Esophagus muscularis mucosa (tissue), 4 donors: ENCODE data around the gene PIK3R2. TPM values are rescaled to one million over a fixed set of nuclear protein-coding genes. Genes with fewer than 3 reads are reported as not detected.
A peak's percentile ranks its signal among the peaks of the same experiment; 100 is the strongest.
"Not testable (repeated sequence)": the region's sequence is repeated elsewhere in the genome, so short reads cannot be mapped to it uniquely, and the experiment has no call there.

Source experiments
- DNase-seq: peaks from one replicate; pipeline ENCODE4 v3.0.0-alpha.2; 2017; ENCODE audit errors: extremely low spot score
- H3K27ac ChIP-seq, 4 donors: fragments of 200-600 bp; sonication (generic); replicated peaks in 1 of 4; 1 replicate in 3 of 4; 2 replicates in 1 of 4; pipeline ENCODE4 v1.5.1; 2016 to 2019; ENCODE audit warnings: mild to moderate bottlenecking in 1 of 4
- H3K27me3 ChIP-seq, 4 donors: fragments of 200-600 bp; sonication (generic); one replicate each; pipeline versions ENCODE4 v1.5.1 to v1.6.0; 2016 to 2019
- H3K36me3 ChIP-seq, 4 donors: fragments of 200-600 bp; sonication (generic); one replicate each; pipeline ENCODE4 v1.5.1; 2016 to 2019
- H3K4me1 ChIP-seq, 4 donors: fragments of 200-600 bp; sonication (generic); one replicate each; pipeline ENCODE4 v1.5.1; 2016 to 2019
- H3K4me3 ChIP-seq, 4 donors: fragments of 200-600 bp; sonication (generic); 1 replicate in 2 of 4; 2 replicates in 2 of 4; pipeline ENCODE4 v1.5.1; 2016 to 2019; ENCODE audit warnings: mild to moderate bottlenecking in 4 of 4, moderate library complexity in 1 of 4
- H3K9me3 ChIP-seq, 4 donors: fragments of 200-600 bp; sonication (generic); 1 replicate in 3 of 4; 2 replicates in 1 of 4; pipeline ENCODE4 v1.5.1; 2016 to 2019
- CTCF ChIP-seq, 3 experiments: fragments of 200-600 bp in 2 of 3; fragments of 450-650 bp in 1 of 3; sonication (generic) in 2 of 3; IDR thresholded peaks; one replicate each; pipeline ENCODE4 v1.5.1; 2017 to 2019; ENCODE audit warnings: antibody characterized with exemption in 3 of 3, mild to moderate bottlenecking in 2 of 3, moderate library complexity in 1 of 3
- EP300 ChIP-seq: sonication (generic); formaldehyde crosslinking; IDR thresholded peaks from one replicate; pipeline ENCODE4 v1.6.1; 2017; ENCODE audit warnings: antibody characterized with exemption
- POLR2A ChIP-seq: fragments of 450-650 bp; IDR thresholded peaks from one replicate; pipeline ENCODE4 v1.6.1; 2017; ENCODE audit warnings: antibody characterized with exemption, moderate library complexity, mild to moderate bottlenecking, low read depth
- POLR2AphosphoS5 ChIP-seq, 2 donors: sonication (generic); formaldehyde crosslinking; IDR thresholded peaks; one replicate each; pipeline ENCODE4 v1.6.1; 2017; ENCODE audit warnings: antibody characterized with exemption in 2 of 2
- WGBS: methylation state at CpG from one replicate; pipeline ENCODE4 v1.1.5; 2018; 5-methylcytosine and 5-hydroxymethylcytosine counted together
- intact Hi-C: fragments of 100-400 bp; cut with DNase I; formaldehyde crosslinking; loops from one replicate; pipeline ENCODE4 v1.15.1; 2023
- total RNA-seq, 4 donors: library from RNA; depleted of rRNA; stranded (reverse); fragments of >200 nt; gene quantifications; one replicate each; pipeline versions ENCODE4 v1.1.0 to v1.2.1, GENCODE V29; 2016

Gene PIK3R2
- 10 to 100 TPM in 3 of 4 donors, 1 to 10 TPM in 1; 4.2 to 32.2 (median 19.4) TPM for total RNA-seq

DNA sequence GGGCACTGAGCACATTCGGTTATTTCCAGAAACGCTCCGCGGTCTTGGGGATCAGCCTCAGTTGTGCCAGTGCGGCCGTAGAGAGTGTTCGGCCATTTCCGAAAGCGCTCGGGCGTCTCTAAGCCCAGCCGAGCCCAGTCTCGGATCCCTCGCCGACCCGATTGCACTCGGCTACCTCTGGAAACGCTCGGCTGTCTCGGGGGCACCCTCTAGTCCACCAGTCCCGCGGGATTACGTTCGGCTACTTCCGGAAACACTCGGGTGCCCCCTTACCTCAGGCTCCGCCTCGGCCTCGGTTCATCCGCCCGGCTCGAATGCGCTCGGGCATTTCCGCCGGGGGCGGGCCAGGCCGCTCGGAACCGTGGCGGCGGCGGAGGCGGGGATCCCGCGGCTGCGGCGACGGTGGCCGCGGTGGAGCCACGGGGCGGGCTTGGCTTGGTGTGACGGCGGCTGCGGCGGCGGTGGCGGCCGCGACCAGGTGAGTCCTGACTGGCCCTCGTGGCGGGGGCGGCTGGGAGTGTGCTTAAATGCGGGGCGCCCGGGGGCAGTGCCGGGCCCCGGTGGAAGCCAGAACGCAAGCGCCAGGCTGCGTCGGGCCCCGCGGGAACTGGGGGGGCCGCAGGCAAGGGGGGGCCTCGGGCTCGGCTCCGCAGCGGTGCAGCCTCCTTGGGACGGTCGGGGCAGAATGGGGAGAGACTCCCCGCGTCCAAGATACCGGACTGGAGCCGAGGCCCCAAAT, at the start of gene PIK3R2:
Gene PIK3R2, plus strand, starts transcription at position 347 of the 739 bp plus-strand sequence. CDS start 2,717 bp downstream, outside the sequence.
- DNase-seq: peak; percentile 99
- WGBS: 2% methylated on average over 40 of the region's 86 CpGs
- Histone ChIP-seq H3K9me3 (no peaks in the 10 kb centered on the region), H3K4me3 (peak within 1 kb of the TSS; percentile 79 to 97 (median 86)), H3K27me3 (no peaks in the 10 kb centered on the region), H3K4me1 (peaks cover 41 to 58% (median 55%) of the 10 kb centered on the region in 4 donors), H3K36me3 (peaks cover 7 to 21% (median 10%) of the 10 kb centered on the region in 4 donors), H3K27ac (peak within 1 kb of the TSS; percentile 89 to 97 (median 94))
- no peak for TF ChIP-seq EP300
- peak in 1 of 3 experiments; percentile 2 for TF ChIP-seq CTCF (IDR thresholded peaks at IDR 0.05)
- peak; percentile 13 for TF ChIP-seq POLR2A
- peak; percentile 63 to 76 for TF ChIP-seq POLR2AphosphoS5 (IDR thresholded peaks at IDR 0.05)
- intact Hi-C loops: loop anchor here (5.0 to 10.0 kb wide), 2 partner anchors 41 to 148 kb away; partner anchors contain the start of gene ARRDC2

- intact Hi-C loops: no loop called here
- Histone ChIP-seq H3K4me3 (peak overlapping the region; percentile 49 to 63 (median 52)), H3K36me3 (no peaks in the 10 kb centered on the region), H3K4me1 (peaks cover 13 to 28% (median 21%) of the 10 kb centered on the region in 4 donors), H3K27me3 (peaks cover 0 to 61% (median 4%) of the 10 kb centered on the region in 4 donors), H3K27ac (peak overlapping the region in 3 of 4 donors; percentile 26 to 57 (median 34)), H3K9me3 (no peaks in the 10 kb centered on the region)
- TF ChIP-seq POLR2AphosphoS5 (IDR thresholded peaks at IDR 0.05): no peak
- DNase-seq: no peak
- 71% methylated on average over 5 of the region's 5 CpGs for WGBS
Observed at GRCh38 chr19:18104793-18105131, 48.2 kb upstream of the PIK3R2 start.

DNA sequence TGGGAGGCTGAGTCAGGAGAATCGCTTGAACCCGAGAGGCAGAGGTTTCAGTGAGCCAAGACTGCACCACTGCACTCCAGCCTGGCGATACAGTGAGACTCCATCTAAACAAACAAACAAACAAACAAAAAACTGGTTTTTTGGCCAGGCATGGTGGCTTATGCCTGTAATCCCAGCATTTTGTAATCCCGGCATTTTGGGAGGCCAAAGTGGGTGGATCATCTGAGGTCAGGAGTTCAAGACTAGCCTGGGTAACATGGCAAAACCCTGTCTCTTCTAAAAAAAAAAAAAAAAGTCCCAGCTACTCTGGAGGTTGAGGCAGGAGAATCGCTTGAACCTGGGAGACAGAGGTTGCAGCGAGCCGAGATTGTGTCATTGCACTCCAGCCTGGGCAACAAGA, 47.7 kb upstream of the PIK3R2 start:
- H3K9me3 ChIP-seq, intact Hi-C loops, DNase-seq, H3K4me3 ChIP-seq, H3K36me3 ChIP-seq, H3K27ac ChIP-seq: not testable (repeated sequence)
- Histone ChIP-seq H3K4me1 (peaks cover 15 to 32% (median 26%) of the 10 kb centered on the region in 4 donors), H3K27me3 (peaks cover 0 to 61% (median 3%) of the 10 kb centered on the region in 4 donors)
- WGBS: 77% methylated on average over 7 of the region's 7 CpGs

DNA sequence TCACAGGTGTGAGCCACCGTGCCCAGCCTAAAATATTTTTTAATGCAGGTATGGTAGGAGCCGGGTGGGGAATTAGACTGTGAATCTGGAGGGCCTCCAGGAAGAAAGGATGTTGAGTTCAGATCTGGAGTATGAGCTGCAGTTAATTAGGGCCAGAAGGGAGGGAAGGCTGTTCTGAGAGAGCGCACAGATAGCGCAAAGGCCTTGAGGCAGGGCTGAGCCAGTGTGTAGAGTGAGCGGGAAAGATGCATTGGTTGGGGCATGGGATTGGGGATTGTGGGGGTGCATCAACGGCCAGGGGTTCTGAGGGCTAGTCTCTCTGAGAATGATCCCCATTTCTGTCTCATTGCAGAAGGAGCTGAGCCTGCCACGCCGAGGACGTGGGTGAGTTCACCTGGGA, 45.7 kb upstream of the PIK3R2 start:
- no peaks in the 10 kb centered on the region for H3K9me3 ChIP-seq
- no peak for TF ChIP-seq CTCF (IDR thresholded peaks at IDR 0.05)
- TF ChIP-seq POLR2AphosphoS5 (IDR thresholded peaks at IDR 0.05): no peak
- TF ChIP-seq POLR2A: no peak
- TF ChIP-seq EP300: no peak
- intact Hi-C loops: no loop called here
- H3K4me1 ChIP-seq: peaks cover 21 to 36% (median 34%) of the 10 kb centered on the region in 4 donors
- peaks cover 0 to 47% (median 2%) of the 10 kb centered on the region in 4 donors for H3K27me3 ChIP-seq
- no peak overlapping the region for H3K4me3 ChIP-seq
- DNase-seq: no peak
- H3K27ac ChIP-seq: no peak overlapping the region
- no peaks in the 10 kb centered on the region for H3K36me3 ChIP-seq
- 97% methylated on average over 9 of the region's 9 CpGs for WGBS

GRCh38 chr19:18108897-18109296, 44.1 kb upstream of the PIK3R2 start:
- no peak overlapping the region for H3K4me3 ChIP-seq
- WGBS: 73% methylated on average over 2 of the region's 2 CpGs
- intact Hi-C loops: no loop called here

More at GRCh38 chr19:18108897-18109296, 44.1 kb upstream of the PIK3R2 start:
- H3K4me1 ChIP-seq: peaks cover 21 to 36% (median 33%) of the 10 kb centered on the region in 4 donors
- H3K36me3 ChIP-seq: no peaks in the 10 kb centered on the region
- no peak overlapping the region for H3K27ac ChIP-seq
- H3K9me3 ChIP-seq: no peaks in the 10 kb centered on the region
- H3K27me3 ChIP-seq: peaks cover 0 to 31% (median 2%) of the 10 kb centered on the region in 4 donors
- TF ChIP-seq CTCF (IDR thresholded peaks at IDR 0.05): no peak
- no peak for TF ChIP-seq POLR2A
- DNase-seq: no peak
